H1 (cell line): ENCODE results near the gene IL19.

ENCODE experiments used
- CHD1 ChIP-seq: IDR thresholded peaks from 2 replicates; pipeline ENCODE4 v1.6.1; 2012; ENCODE audit warnings: low read depth, low read length, improper control_type of control experiment
- CHD2 ChIP-seq: IDR thresholded peaks from 2 replicates; pipeline ENCODE4 v1.6.1; 2012; ENCODE audit warnings: low read length, improper control_type of control experiment
- CTCF ChIP-seq, 3 experiments: IDR thresholded peaks; 1 replicate in 2 of 3; 2 replicates in 1 of 3; pipeline versions ENCODE4 v1.5.1 to v1.6.1; 2011; ENCODE audit warnings: low read length in 3 of 3, mild to moderate bottlenecking in 3 of 3, inconsistent platforms in 2 of 3, low read depth in 1 of 3, moderate library complexity in 1 of 3; ENCODE audit not compliant: insufficient read depth in 1 of 3; ENCODE audit errors: control extremely low read depth in 1 of 3
- EZH2 ChIP-seq: fragments of 200-600 bp; sonication (generic); IDR thresholded peaks from 2 replicates; pipeline ENCODE4 v1.7.1; 2012; ENCODE audit warnings: low read depth, mild to moderate bottlenecking, moderate library complexity, low read length, inconsistent platforms; ENCODE audit not compliant: severe bottlenecking
- FOSL1 ChIP-seq: IDR thresholded peaks from 2 replicates; pipeline ENCODE4 v1.6.1; 2011; ENCODE audit warnings: mild to moderate bottlenecking, low read depth, low read length, moderate library complexity; ENCODE audit not compliant: insufficient read depth
- GABPA ChIP-seq: IDR thresholded peaks from 2 replicates; pipeline ENCODE4 v1.6.1; 2011; ENCODE audit warnings: mild to moderate bottlenecking, low read length, moderate library complexity, borderline replicate concordance; ENCODE audit not compliant: insufficient read depth
- GTF2F1 ChIP-seq: IDR thresholded peaks from 2 replicates; pipeline ENCODE4 v1.6.1; 2012; ENCODE audit warnings: low read depth, low read length, improper control_type of control experiment, borderline replicate concordance
- JUND ChIP-seq: IDR thresholded peaks from 2 replicates; pipeline ENCODE4 v1.6.1; 2011; ENCODE audit warnings: mild to moderate bottlenecking, improper control_type of control experiment, low read length
- KDM5A ChIP-seq: fragments of 200-600 bp; IDR thresholded peaks from 2 replicates; pipeline ENCODE4 v1.7.1; 2012; ENCODE audit warnings: mild to moderate bottlenecking, low read length, inconsistent platforms, mixed read lengths
- PHF8 ChIP-seq: fragments of 200-600 bp; sonication (generic); conservative IDR thresholded peaks from 2 replicates; pipeline ENCODE4 v1.7.1; 2012; ENCODE audit warnings: low read depth, mild to moderate bottlenecking, inconsistent platforms, low read length, moderate library complexity
- POLR2A ChIP-seq, 2 experiments: IDR thresholded peaks; 1 replicate in 1 of 2; 2 replicates in 1 of 2; pipeline ENCODE4 v1.6.1; 2011; ENCODE audit warnings: low read depth in 2 of 2, low read length in 2 of 2, mild to moderate bottlenecking in 2 of 2; ENCODE audit errors: control extremely low read depth in 1 of 2
- SIN3A ChIP-seq, 2 experiments: IDR thresholded peaks in 1 of 2; conservative IDR thresholded peaks in 1 of 2; 2 replicates each; pipeline ENCODE4 v1.6.1; 2011 to 2012; ENCODE audit warnings: low read length in 2 of 2, improper control_type of control experiment in 1 of 2, low read depth in 1 of 2, mild to moderate bottlenecking in 1 of 2
- SP1 ChIP-seq: IDR thresholded peaks from 2 replicates; pipeline ENCODE4 v1.6.1; 2011; ENCODE audit warnings: low read depth, low read length

GRCh38 chr1:206859082-206859521 is 88.5 kb downstream of the IL19 start:
- TF ChIP-seq GABPA, result no peak
- no peak for TF ChIP-seq CTCF (IDR thresholded peaks at IDR 0.05; ENCODE audit: control extremely low read depth in 1 of 3, insufficient read depth in 1 of 3, low read depth in 1 of 3, low read length in 3 of 3)
- TF ChIP-seq EZH2, result no peak
- no peak for TF ChIP-seq KDM5A
- no peak for TF ChIP-seq CHD2
- TF ChIP-seq POLR2A (IDR thresholded peaks at IDR 0.05; ENCODE audit: control extremely low read depth in 1 of 2, low read depth in 2 of 2, low read length in 2 of 2), result no peak
- TF ChIP-seq SP1, result no peak
- TF ChIP-seq CHD1, result no peak
- TF ChIP-seq JUND, result no peak
- no peak for TF ChIP-seq GTF2F1
- TF ChIP-seq SIN3A (conservative IDR thresholded peaks at IDR 0.05 in 1 of 2, IDR thresholded peaks at IDR 0.05 in 1 of 2; ENCODE audit: low read depth in 1 of 2, low read length in 2 of 2), result no peak
- TF ChIP-seq PHF8, result no peak
- no peak for TF ChIP-seq FOSL1
